HG03135 (cell line): ENCODE results near the gene LYPD6B.
A peak's percentile ranks its signal among the peaks of the same experiment; 100 is the strongest.

Experiments used
- ATAC-seq: cut with Tn5 transposase; IDR thresholded peaks from one replicate; pipeline ENCODE4 v1.9.1; 2021; ENCODE audit warnings: mild to moderate bottlenecking, moderate library complexity; ENCODE audit not compliant: unreplicated experiment

The LYPD6B gene, protein sequence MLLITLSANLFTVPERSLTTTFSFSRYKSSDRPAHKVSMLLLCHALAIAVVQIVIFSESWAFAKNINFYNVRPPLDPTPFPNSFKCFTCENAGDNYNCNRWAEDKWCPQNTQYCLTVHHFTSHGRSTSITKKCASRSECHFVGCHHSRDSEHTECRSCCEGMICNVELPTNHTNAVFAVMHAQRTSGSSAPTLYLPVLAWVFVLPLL

DNA sequence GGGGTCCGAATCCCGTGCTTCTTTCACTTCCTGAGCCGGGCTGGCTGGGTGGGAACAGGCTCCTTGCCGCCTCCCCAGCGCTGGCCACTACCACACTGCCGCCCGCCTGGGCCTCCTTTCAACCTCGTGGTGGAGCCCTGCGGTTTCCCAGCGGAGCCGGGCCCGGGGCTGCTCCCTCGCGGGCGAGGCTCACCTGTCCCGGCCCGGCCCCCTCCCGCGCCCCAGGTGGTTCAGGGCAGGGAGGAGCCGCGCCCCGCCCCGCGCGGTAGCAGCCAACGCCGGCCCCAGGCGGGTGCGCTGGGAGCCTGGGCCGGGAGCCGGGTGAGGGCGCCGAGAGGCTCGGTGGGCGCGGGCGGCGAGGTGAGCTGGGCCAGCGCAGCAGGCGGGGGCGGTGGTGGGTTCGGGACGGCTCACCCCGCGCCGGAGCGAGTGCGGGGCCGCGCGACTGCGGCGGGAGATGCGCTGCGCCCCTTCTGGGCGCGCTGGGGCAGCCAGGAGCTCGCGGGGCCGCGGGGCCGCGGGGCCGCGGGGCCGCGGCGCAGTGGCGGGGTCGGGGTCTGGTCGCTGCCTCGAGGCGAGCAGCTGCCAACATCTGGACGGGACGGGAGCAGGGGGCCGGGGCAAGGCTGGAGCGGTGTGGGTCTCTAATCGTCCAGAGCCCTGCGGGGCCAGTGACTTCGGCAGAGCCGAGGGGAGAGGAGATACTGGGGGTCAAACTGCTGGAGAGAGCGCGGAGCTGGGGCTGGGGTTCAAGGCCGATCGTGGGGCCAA is at the start of gene LYPD6B:
Gene LYPD6B, plus strand, starts transcription at position 258 of the 771 bp plus-strand sequence. CDS start 92,250 bp downstream, outside the sequence.
- ATAC-seq = peak; percentile 65

DNA sequence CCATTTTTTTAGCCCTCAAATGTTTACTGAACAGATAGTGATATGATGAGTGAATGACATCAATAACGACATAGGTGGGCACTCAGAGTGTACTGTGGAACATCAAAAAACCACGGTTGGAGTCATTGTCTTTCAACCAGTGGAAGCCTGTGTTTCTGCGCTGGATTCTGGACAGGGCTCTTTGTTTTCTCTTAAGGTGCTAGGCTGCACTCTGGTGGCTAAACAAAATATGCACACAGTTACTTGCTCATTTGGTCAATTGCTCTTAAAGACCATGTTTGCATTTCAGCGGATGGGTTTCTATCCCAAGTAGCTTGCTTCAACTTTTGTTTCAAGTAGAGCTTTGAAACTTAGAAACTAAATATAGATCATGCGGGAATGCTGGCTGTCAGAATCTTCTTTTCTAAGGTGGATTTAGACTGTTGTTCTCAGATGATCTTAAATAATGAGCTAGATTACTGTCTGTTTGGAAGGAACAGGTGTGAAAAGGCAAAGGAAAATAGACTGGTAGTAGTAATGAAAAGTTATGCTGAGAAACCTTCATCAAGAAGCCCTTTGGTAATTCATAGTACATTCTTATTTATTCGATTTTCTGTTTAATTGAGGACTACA is 48.5 kb upstream of the LYPD6B start:
- ATAC-seq = peak; percentile 83

DNA sequence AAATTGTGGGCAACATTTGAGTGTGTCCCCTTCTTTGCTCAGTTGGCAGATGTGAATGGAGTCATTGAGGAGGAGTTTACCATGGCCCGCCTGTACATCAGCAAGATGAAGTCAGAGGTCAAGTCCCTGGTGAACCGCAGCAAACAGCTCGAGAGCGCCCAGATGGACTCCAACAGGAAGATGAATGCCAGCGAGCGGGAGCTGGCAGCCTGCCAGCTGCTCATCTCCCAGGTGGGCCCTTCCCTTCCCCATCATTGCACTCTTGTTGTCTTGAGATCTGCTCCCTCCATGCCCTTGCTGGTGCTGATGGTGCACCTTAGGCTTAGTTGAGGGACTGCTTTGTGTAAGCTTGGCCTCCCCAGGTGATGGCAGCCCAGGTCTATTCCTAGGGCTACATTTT is 47.5 kb upstream of the LYPD6B start:
- ATAC-seq = no peak

DNA sequence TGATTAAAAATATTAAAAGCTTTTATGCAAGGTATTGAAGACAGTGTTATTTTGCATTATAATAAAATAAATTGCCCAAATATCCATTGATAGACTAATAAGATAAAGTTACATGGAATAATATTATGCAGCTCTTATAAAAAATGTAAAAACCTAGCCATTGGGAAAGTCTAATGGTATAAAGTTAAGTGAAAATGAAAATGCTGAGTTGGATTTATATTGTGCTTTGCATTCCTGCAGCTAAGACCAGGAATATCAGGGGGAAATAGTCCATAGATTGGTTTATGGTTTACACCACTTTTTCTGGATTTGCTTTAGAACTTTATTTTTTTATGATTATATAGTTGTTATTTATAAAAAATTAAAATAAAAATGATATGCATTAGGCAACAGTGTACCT is 46.1 kb upstream of the LYPD6B start:
- no peak for ATAC-seq

DNA sequence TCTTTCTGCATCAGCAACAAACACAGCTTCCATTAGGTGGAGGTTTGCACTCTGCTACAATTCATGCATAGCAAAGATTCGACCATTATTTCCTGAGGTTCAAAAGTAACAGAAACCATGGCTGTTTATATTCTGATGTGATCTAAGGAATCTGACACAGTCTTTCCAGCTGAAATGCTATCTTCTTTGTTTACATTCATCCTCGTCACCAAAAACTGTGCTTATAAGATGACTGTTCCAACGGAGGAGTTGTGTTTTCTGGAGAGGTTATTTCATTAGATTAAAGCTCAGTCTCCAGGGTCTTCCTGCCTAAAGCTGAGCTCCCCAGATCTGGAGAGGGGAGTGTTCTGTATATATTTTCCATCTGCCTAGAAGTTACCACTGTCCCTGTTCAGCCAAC is 45.1 kb upstream of the LYPD6B start:
- ATAC-seq = no peak

DNA sequence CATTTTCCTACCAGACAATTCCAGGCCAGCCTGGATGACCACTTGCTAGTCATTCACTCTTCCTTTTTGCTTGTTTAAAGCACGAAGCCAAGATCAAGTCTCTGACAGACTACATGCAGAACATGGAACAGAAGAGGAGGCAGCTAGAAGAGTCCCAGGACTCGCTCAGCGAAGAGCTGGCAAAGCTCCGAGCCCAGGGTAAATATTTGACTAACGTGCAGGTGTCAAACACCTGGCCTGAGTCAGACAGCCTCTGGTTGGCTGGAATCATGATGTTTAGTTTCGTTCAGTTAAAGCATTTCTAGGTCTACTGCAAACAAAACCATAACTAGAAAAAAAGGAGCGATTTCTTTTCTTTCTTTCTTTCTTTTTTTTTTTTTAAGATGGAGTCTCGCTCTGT is 44.2 kb upstream of the LYPD6B start:
- no peak for ATAC-seq

DNA sequence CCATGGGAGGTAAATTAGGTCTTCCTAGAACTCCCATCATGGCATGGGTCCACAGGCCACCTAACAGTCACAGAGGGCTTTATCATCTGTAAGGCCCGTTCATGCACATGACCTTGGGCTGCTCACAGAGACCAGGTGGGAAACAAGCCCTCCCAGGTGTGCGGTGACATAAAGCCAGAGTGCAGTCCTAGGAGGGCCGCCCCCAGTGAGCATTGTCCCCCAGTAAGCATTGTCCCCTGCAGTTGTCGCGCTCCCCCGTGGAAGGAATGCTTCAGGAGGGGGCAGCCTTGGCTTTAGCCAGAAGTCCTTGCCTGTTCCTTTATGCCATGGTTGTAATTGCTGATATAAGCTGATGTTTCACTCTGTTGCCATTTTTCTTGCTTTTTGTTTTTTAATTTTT is 41.7 kb upstream of the LYPD6B start:
- no peak for ATAC-seq

DNA sequence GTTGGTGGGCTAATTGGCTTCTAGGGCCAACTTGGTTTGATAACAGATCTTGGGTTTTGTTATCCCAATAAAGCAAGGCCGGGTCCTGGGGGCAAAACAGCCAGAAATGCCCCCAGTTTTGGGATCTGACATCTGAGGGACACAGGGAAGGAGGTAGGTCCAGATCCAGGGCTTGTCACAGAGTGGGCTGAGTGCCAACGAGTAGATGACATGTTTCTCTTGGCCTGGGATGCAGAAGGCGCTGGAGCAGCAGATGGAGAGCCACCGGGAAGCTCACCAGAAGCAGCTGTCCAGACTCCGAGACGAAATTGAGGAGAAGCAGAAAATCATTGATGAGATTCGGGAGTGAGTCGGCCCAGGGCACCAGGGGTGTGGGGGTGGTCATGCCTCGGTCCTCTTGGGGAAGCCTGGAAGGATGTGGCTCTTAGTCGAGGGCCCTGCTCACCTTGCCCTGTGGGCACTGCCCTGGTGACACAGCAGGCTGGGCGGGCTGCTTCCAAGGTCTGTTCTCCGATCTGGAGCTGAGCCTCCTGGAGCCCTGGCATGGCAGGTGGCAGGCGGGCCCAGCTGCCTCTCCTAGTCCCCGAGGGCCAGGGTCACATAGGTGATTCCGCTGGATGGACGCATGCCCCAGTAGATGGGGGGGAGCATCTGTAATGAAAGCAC is 40.2 kb upstream of the LYPD6B start:
- no peak for ATAC-seq

DNA sequence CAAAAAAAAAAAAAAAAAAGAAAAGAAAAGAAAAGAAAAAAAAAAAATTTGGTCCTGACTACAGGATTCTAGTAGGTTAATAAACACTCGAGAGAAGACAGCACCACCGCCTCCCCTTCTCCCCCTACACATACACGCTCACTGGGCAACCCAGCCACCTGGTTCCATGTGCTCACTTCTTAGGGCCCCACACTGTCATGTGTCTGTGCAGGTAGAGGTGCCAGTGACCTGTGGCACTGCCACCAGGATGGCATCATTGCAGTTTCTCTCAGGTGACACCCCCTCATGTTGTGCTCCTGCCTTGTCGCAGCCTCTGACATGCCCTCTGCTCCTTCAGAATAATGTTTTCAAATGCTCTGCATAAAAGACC is 39.7 kb upstream of the LYPD6B start:
- no peak for ATAC-seq

DNA sequence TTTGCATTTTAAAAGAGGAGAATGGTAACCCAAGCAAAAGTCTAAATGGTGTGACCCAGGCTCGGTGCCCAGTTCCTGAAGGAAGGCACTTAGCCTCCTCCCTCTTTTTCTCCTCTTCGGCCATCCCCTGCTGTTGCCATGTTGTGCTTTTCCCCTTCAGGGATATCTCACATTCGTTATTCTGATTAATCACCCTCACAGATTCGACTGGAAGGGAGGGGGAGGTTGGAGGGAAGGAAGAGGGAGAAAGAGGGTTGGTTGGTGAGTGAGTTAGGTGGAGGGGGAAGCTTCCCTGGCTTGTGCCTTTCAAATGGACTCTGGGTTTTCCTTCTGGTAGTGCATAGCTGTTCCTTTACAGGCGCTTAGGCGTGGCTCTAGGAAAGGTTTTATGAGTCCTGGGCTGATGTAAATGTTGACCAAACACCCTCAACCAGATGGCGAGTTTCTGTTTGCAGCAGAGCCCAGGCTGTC is 39.0 kb upstream of the LYPD6B start:
- no peak for ATAC-seq

DNA sequence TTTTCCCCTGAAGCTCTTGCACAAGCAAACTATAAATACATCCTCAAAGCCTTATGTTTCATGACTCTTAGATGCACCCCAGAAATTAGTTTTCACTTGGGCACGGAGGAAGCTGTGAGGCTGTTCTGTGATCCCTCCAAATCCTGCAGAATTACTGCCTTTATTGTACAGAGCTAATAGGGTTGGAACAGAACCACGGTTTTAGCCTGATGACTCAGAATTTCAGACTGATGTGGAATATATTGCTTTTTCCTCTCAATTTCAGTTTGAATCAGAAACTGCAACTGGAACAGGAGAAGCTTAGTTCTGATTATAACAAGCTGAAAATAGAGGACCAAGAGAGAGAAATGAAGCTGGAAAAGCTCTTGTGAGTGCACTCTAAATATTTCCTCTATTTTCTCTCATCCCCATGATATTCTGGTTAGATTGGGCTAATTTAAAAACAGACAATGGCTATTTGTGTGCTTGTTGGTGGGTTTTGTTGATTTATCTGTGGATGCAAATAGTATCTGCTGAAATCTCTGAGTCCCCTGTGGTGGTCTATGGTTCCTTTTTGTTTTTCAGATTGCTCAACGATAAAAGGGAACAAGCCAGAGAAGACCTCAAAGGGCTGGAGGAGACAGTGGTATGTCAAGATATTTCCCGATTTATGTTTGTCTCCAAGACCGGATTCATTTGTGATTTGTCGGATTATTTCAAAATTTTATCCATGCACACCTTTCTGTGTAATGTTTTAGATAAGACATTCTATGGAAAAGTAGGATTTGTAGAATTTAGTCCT is 38.2 kb upstream of the LYPD6B start:
- no peak for ATAC-seq

DNA sequence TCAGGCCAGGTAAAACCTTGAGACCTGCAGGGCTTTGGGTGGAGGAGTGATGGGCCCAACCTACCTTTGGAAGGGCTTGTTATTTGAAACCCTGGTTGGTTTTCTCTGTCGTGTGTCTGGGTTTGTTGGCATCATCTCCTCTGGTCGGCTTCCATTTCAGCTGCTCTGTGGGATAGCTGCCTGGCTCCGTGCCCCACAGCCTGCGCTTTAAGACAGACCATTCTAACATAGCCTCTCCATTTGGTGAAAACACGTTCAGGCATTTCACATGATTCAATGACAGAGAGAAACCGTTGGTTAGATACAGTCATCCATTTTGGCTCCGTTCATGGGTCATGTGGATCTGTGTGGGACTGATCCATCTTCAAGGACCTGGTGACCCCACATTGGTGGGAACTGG is 37.0 kb upstream of the LYPD6B start:
- no peak for ATAC-seq

DNA sequence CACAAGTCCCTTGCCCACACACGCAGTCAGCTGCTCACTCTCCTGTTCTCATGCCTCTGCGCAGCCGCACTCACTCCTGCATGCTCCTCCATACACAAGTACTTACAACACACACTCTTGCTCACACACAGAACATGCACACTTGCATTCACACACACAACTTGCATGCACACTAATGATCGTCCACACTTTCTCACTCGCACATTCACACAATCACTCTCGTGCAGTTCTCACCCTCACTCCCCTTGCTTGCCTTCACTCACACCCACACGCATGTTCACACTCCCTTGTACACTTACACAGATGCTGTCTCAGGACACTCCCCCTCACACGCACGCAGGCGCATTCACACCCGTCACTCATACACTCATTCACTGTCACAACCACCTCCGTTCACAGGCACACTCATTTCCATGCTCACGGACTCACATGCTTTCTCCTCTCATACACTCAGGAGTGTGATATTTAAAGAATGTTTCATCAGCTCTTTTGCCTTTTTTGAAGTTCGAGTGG is 36.1 kb upstream of the LYPD6B start:
- no peak for ATAC-seq

DNA sequence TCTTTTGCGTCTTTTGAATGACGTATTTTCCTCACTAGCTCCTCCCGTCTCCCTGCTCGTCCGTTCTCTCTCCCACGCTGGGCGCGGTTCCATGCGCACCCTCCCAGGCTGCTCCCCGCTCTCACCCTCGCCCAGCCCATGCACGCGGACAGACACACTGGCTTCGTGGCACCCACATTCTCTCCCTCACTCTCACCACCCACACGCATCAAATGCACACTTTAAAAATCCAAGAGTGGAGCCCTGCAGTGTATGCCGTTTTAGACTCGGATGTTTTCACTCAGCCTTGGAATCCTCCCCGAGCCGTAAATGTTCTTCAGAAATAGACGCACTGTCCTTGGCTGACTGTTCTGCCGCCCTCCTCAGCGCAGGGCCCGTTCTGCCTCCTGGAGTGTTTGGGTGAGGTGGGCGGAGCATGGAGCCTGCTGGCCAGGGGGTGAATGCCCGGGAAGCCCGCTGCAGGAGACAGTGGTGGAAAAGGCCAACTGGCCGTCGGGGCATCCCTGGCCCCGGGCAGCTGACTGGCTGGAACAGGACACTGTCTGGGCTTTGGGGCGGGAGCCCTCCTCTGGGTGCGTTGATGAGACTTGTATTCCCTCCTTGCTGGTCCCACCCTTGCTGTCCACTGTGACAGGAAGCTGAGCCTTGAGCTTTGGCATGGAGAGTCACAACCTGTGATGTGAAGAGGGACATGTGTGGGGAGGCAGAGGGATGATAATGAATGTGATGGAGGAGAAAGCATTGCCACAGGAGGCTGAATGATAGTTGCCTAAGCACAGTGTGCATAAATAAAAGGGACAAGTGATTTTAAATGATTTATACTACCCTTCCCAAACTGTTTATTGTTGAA is 35.4 kb upstream of the LYPD6B start:
- ATAC-seq = no peak

DNA sequence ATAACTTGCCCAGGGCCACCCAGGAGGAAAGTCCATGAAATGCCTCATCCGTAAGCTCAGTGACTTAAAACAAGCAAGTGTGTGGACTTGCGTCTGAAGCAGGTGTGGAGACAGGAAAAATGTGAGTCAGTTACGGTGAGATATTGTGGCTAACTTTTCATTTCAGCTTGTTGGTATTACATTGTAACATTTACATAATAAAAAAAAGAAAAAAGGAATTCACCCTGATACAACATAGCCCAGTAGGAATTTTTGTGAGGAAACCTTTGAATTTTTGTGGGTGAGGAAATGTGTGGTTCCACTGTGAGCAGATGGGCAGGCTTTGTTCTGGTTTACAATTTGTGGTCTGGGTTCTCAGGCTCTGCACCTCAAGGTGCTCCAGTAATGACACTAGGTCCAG is 33.7 kb upstream of the LYPD6B start:
- no peak for ATAC-seq

DNA sequence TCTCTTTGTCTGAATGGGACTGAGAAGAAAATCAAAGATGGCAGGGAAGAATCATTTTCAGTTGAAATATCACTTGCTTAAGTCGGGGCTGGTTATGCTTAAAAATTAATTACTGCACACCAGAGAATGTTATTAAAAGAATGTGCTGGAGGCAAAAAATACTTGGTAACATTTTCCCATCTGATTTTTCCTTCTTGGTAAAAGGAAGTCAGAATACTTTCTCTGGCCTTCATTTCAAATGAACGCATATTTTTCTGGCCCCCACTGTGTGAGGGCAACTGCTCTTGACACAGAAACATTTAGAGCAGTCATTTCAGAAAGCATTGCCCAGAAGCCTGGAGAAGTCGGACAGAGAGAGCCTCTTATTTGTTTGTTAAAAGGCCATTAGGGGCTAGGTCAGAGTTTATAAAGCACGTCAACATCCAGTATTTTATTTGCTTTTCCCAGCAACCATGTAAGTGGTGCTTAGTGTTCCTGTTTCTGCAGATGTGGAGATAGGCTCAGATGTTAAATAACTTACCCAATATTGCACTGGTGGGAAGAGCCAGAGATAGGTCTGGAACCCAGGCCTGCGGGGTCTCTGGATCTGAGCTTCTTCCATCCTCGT is 32.9 kb upstream of the LYPD6B start:
- ATAC-seq = no peak

DNA sequence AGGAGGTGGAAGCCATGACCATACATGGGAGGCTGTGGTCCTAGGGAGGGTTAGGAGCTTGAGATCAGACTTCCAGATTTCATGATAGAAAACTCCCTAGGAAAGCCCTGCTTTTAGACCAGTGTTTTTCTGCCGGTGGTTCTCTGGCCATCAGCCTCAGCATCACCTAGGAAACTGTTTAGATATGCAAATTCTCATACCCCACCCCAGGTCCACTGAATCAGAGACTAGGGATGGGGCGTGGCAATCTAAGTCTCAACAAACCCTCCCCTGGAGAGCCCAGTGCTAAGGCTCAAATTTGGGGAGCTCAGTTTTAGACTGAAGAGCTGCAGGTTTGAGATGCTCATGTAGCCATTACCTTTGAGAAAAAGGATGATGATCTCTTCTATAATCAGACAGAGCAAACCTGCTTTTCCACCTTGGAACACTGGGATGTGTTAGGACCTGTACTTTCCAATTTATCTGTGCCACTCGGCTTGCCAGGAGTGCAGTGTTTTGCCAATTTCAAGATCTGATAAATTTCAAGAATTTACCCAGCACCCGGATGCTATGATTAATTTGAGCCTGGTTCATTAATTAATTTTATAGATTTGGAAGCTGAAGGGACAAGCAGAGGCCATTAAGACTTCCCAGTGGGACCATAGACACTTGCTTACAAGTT is 31.5 kb upstream of the LYPD6B start:
- ATAC-seq = no peak

DNA sequence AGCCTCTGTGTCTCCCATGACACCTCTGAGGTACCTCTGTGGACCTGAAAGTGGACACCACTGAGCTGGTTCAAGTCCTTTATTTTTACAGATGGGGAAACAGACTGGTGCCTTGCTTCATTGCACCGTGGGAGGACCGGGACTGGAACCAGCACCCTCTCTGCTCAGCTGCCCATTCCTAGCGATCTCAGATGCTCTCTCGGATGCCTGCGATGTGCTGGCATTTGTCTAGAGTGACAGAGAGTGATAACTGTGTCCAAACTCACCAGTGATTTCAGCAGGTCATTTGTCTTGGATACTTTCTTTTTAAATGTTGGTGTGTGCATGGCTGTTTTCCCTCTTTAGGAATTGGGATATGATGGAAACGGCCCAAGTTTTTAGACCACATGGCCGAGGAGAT is 30.1 kb upstream of the LYPD6B start:
- ATAC-seq = no peak
